GM19099 (cell line): ENCODE data around the gene SLC33A1.

Experiments
- POLR2A ChIP-seq: IDR thresholded peaks from 3 replicates; pipeline ENCODE4 v1.6.1; 2011; ENCODE audit warnings: low read depth; ENCODE audit not compliant: insufficient read length; ENCODE audit errors: extremely low read depth

The SLC33A1 gene

GRCh38 chr3:155854141-155854940 lies at the start of gene SLC33A1:
TSS of gene SLC33A1 (minus strand) at chr3:155854427. CDS start at chr3:155853997, 430 bp downstream.
- peak; percentile 90 for TF ChIP-seq POLR2A

GRCh38 chr3:155895379-155895900 lies 41.2 kb upstream of the SLC33A1 start:
- TF ChIP-seq POLR2A: no peak

- no peak for TF ChIP-seq POLR2A
Observed at GRCh38 chr3:155891321-155891720, 37.1 kb upstream of the SLC33A1 start.

GRCh38 chr3:155890671-155891190 lies 36.5 kb upstream of the SLC33A1 start:
- TF ChIP-seq POLR2A: no peak

- no peak for TF ChIP-seq POLR2A
Observed at GRCh38 chr3:155889952-155890351, 35.7 kb upstream of the SLC33A1 start.

GRCh38 chr3:155889212-155889611 lies 35.0 kb upstream of the SLC33A1 start:
- TF ChIP-seq POLR2A: no peak

GRCh38 chr3:155886915-155887314 lies 32.7 kb upstream of the SLC33A1 start:
- no peak for TF ChIP-seq POLR2A

GRCh38 chr3:155885292-155885691 lies 31.1 kb upstream of the SLC33A1 start:
- no peak for TF ChIP-seq POLR2A

- TF ChIP-seq POLR2A: no peak
Observed at GRCh38 chr3:155884292-155884691, 30.1 kb upstream of the SLC33A1 start.

- TF ChIP-seq POLR2A: no peak
Observed at GRCh38 chr3:155880286-155880685, 26.1 kb upstream of the SLC33A1 start.

- TF ChIP-seq POLR2A: no peak
Observed at GRCh38 chr3:155876503-155876902, 22.3 kb upstream of the SLC33A1 start.

- no peak for TF ChIP-seq POLR2A
Observed at GRCh38 chr3:155876037-155876436, 21.8 kb upstream of the SLC33A1 start.

- no peak for TF ChIP-seq POLR2A
Observed at GRCh38 chr3:155872904-155873646, 18.8 kb upstream of the SLC33A1 start.

- TF ChIP-seq POLR2A: no peak
Observed at GRCh38 chr3:155871746-155872158, 17.5 kb upstream of the SLC33A1 start.

- TF ChIP-seq POLR2A: no peak
Observed at GRCh38 chr3:155870945-155871745, 16.9 kb upstream of the SLC33A1 start.
